HCT116 (cell line): ENCODE results near the gene FGF1. TPM values are rescaled to one million over a fixed set of nuclear protein-coding genes. Genes with fewer than 3 reads are reported as not detected.

Experiments used
- ATAC-seq: fragments of 200-7000 bp; cut with Tn5 transposase; 2 replicates; pipeline ENCODE4 v1.9.1; 2020; ENCODE audit warnings: mild to moderate bottlenecking, moderate library complexity
- BruUV-seq: library from RNA; stranded (reverse); fragments of 400-500 nt; replicated peaks from 2 replicates; lab custom pipeline; 2021; lab: Mats Ljungman, UMichigan
- CTCF ChIA-PET: fragments of 300-600 bp; sonication (Branson Sonifier 250); formaldehyde crosslinking; loops from one replicate; lab custom pipeline; 2021; ENCODE audit warnings: antibody characterized with exemption; lab: Charles Lee
- POLR2A ChIA-PET: fragments of 300-600, 350-600 bp; sonication (Branson Sonifier 250); formaldehyde crosslinking; loops from one replicate; lab custom pipeline; 2021; ENCODE audit warnings: antibody characterized with exemption; lab: Charles Lee
- RAD21 ChIA-PET, 2 experiments: fragments of 300-600 bp; sonication (Branson Sonifier 250); formaldehyde crosslinking; loops; one replicate each; lab custom pipeline; 2023; ENCODE audit warnings: low total read pairs in 2 of 2; ENCODE audit not compliant: uncharacterized antibody in 2 of 2, unreplicated experiment in 2 of 2, low non-redundant PET in 1 of 2; lab: Charles Lee
- DNase-seq: peaks from one replicate; pipeline ENCODE4 v3.0.0-alpha.2; 2010; ENCODE audit warnings: low read depth, low spot score
- H2AFZ ChIP-seq: fragments of 200-600 bp; shearing (Covaris generic), sonication (generic); 2 replicates; pipeline ENCODE4 v1.6.1; 2017; ENCODE audit warnings: low read depth, mixed run types, mixed read lengths, antibody characterized with exemption, low read length; ENCODE audit not compliant: poor library complexity, severe bottlenecking
- H3K27ac ChIP-seq: 2 replicates; pipeline ENCODE4 v1.5.1; 2012; ENCODE audit warnings: low read depth, low read length
- H3K27me3 ChIP-seq: fragments of 200-600 bp; sonication (generic); 2 replicates; pipeline ENCODE4 v1.6.1; 2016; ENCODE audit warnings: mixed run types, low read length, mixed read lengths; ENCODE audit not compliant: insufficient read depth
- H3K36me3 ChIP-seq, 2 experiments: fragments of 200-500 bp in 1 of 2; fragments of 200-600 bp in 1 of 2; sonication (Bioruptor generic) in 1 of 2; sonication (generic) in 1 of 2; 2 replicates each; pipeline versions ENCODE4 v1.5.1 to v1.6.1; 2014 to 2016; ENCODE audit warnings: low read length in 2 of 2, inconsistent platforms in 1 of 2, mixed read lengths in 1 of 2, mixed run types in 1 of 2; ENCODE audit not compliant: insufficient read depth in 2 of 2, control insufficient read depth in 1 of 2
- H3K4me1 ChIP-seq, 2 experiments: fragments of 200-600 bp in 1 of 2; sonication (generic) in 1 of 2; 2 replicates each; pipeline versions ENCODE4 v1.5.1 to v1.6.1; 2012 to 2017; ENCODE audit warnings: low read length in 2 of 2, inconsistent platforms in 1 of 2, mild to moderate bottlenecking in 1 of 2, mixed read lengths in 1 of 2, mixed run types in 1 of 2, moderate library complexity in 1 of 2; ENCODE audit not compliant: insufficient read depth in 2 of 2, control insufficient read depth in 1 of 2
- H3K4me2 ChIP-seq: fragments of 200-600 bp; sonication (generic); 2 replicates; pipeline ENCODE4 v1.6.1; 2017; ENCODE audit warnings: mixed run types, low read length, mixed read lengths
- H3K4me3 ChIP-seq, 2 experiments: fragments of 200-600 bp in 1 of 2; sonication (generic) in 1 of 2; replicated peaks in 1 of 2; 2 replicates each; pipeline ENCODE4 v1.5.1; 2011 to 2016; ENCODE audit warnings: low read length in 2 of 2, control low read depth in 1 of 2, low read depth in 1 of 2, mild to moderate bottlenecking in 1 of 2, mixed read lengths in 1 of 2, mixed run types in 1 of 2
- H3K79me2 ChIP-seq: fragments of 200-600 bp; sonication (generic); 2 replicates; pipeline ENCODE4 v1.6.1; 2017; ENCODE audit warnings: mild to moderate bottlenecking, mixed run types, low read length, moderate library complexity, mixed read lengths; ENCODE audit not compliant: insufficient read depth
- H3K9ac ChIP-seq: fragments of 200-600 bp; sonication (generic); 2 replicates; pipeline ENCODE4 v1.6.1; 2016; ENCODE audit warnings: low read length, mixed read lengths
- H3K9me2 ChIP-seq: fragments of 200-600 bp; sonication (generic), shearing (Covaris generic); 2 replicates; pipeline ENCODE4 v1.6.1; 2017; ENCODE audit warnings: mixed run types, mild to moderate bottlenecking, moderate library complexity; ENCODE audit not compliant: insufficient read depth
- H3K9me3 ChIP-seq, 2 experiments: fragments of 200-500 bp in 1 of 2; fragments of 200-600 bp in 1 of 2; sonication (Bioruptor generic) in 1 of 2; sonication (generic) in 1 of 2; 2 replicates each; pipeline ENCODE4 v1.6.1; 2014 to 2017; ENCODE audit warnings: low read length in 2 of 2, mixed read lengths in 2 of 2, inconsistent platforms in 1 of 2, low read depth in 1 of 2, mild to moderate bottlenecking in 1 of 2, mixed run types in 1 of 2, moderate library complexity in 1 of 2; ENCODE audit not compliant: control insufficient read depth in 1 of 2, insufficient read depth in 1 of 2
- H4K20me1 ChIP-seq: fragments of 200-600 bp; sonication (generic), shearing (Covaris generic); 2 replicates; pipeline ENCODE4 v1.6.1; 2017; ENCODE audit warnings: mixed run types, mild to moderate bottlenecking, moderate library complexity; ENCODE audit not compliant: insufficient read depth
- CBX3 ChIP-seq: IDR thresholded peaks from 2 replicates; pipeline ENCODE4 v1.6.1; 2012; ENCODE audit warnings: low read depth
- CEBPB ChIP-seq: IDR thresholded peaks from 2 replicates; pipeline ENCODE4 v1.6.1; 2012; ENCODE audit warnings: low read depth
- EZH2 ChIP-seq: fragments of 200-600 bp; sonication (generic); IDR thresholded peaks from 2 replicates; pipeline ENCODE4 v1.6.1; 2017; ENCODE audit warnings: antibody characterized with exemption, mixed run types
- EZH2phosphoT487 ChIP-seq: fragments of 200-600 bp; IDR thresholded peaks from 2 replicates; pipeline ENCODE4 v1.6.1; 2018; ENCODE audit warnings: antibody characterized with exemption, borderline replicate concordance
- FOSL1 ChIP-seq: IDR thresholded peaks from 2 replicates; pipeline ENCODE4 v1.6.1; 2012; ENCODE audit warnings: low read depth
- SIN3A ChIP-seq: IDR thresholded peaks from 2 replicates; pipeline ENCODE4 v1.6.1; 2012; ENCODE audit warnings: low read depth
- TCF7L2 ChIP-seq: IDR thresholded peaks from 2 replicates; pipeline ENCODE4 v1.7.0; 2011; ENCODE audit warnings: borderline replicate concordance, inconsistent platforms; ENCODE audit not compliant: insufficient read depth, insufficient read length; ENCODE audit errors: extremely low read depth
- YY1 ChIP-seq: IDR thresholded peaks from 2 replicates; pipeline ENCODE4 v1.6.1; 2011; ENCODE audit warnings: low read length, low read depth, moderate library complexity, mild to moderate bottlenecking; ENCODE audit not compliant: insufficient replicate concordance; ENCODE audit errors: extremely low read depth
- ZBTB33 ChIP-seq: IDR thresholded peaks from 2 replicates; pipeline ENCODE4 v1.6.1; 2011; ENCODE audit warnings: mild to moderate bottlenecking, low read length, moderate library complexity; ENCODE audit not compliant: insufficient replicate concordance; ENCODE audit errors: extremely low read depth
- ZFX ChIP-seq: fragments of 450-650 bp; IDR thresholded peaks from 2 replicates; pipeline ENCODE4 v1.6.1; 2017
- ZNF274 ChIP-seq: fragments of 200-500 bp; sonication (Bioruptor generic); IDR thresholded peaks from 2 replicates; pipeline ENCODE4 v1.6.1; 2014; ENCODE audit warnings: mild to moderate bottlenecking, low read depth, low read length, inconsistent platforms
- intact Hi-C: fragments of 100-400 bp; cut with micrococcal nuclease; formaldehyde crosslinking; loops from 2 replicates; pipeline ENCODE4 v1.10.0; 2022
- total RNA-seq: library from RNA; stranded (reverse); gene quantifications from one replicate; pipeline ENCODE4 v1.2.1, GENCODE V29; 2021; ENCODE audit not compliant: unreplicated experiment

Gene FGF1
- total RNA-seq, 1 experiment from 2014 or later: not detected

- H3K4me2 ChIP-seq: no peak overlapping the region
- H3K79me2 ChIP-seq: no peaks in the 10 kb centered on the region
- ATAC-seq (no peak), DNase-seq (no peak)
- no peak overlapping the region for H3K9ac ChIP-seq
- intact Hi-C loops: no loop called here
- TF ChIP-seq ZNF274: no peak
- no peak for TF ChIP-seq ZBTB33
- TF ChIP-seq YY1: no peak
- TF ChIP-seq EZH2: no peak
- TF ChIP-seq TCF7L2: no peak
- TF ChIP-seq CBX3: no peak
- no peak for TF ChIP-seq EZH2phosphoT487
- no peak for TF ChIP-seq ZFX
- no peak for TF ChIP-seq SIN3A
- no peak for TF ChIP-seq FOSL1
- TF ChIP-seq CEBPB: no peak
- BruUV-seq: no TSS peak
- H3K4me1 ChIP-seq: no peaks in the 10 kb centered on the region
- no peaks in the 10 kb centered on the region for H3K36me3 ChIP-seq
- no peaks in the 10 kb centered on the region for H4K20me1 ChIP-seq
- no peak overlapping the region for H3K4me3 ChIP-seq
- H3K27me3 ChIP-seq: no peaks in the 10 kb centered on the region
- no peak overlapping the region for H3K27ac ChIP-seq
- no peaks in the 10 kb centered on the region for H3K9me2 ChIP-seq
- H3K9me3 ChIP-seq: no peaks in the 10 kb centered on the region
- no peak overlapping the region for H2AFZ ChIP-seq
- CTCF ChIA-PET: interaction anchor here (1.4 kb wide), 1 partner anchor 79 kb away, joined by 3 read pairs; no protein-coding TSS in a partner anchor
- POLR2A ChIA-PET: no interaction called here
- RAD21 ChIA-PET: no interaction called here
These were observed 51.5 kb downstream of the FGF1 start for GRCh38 chr5:142634216-142635011.
